ENCODE results near the gene NUTM2D.
"Not testable (repeated sequence)": the region's sequence is repeated elsewhere in the genome, so short reads cannot be mapped to it uniquely, and the experiment has no call there.

Gene NUTM2D

DNA sequence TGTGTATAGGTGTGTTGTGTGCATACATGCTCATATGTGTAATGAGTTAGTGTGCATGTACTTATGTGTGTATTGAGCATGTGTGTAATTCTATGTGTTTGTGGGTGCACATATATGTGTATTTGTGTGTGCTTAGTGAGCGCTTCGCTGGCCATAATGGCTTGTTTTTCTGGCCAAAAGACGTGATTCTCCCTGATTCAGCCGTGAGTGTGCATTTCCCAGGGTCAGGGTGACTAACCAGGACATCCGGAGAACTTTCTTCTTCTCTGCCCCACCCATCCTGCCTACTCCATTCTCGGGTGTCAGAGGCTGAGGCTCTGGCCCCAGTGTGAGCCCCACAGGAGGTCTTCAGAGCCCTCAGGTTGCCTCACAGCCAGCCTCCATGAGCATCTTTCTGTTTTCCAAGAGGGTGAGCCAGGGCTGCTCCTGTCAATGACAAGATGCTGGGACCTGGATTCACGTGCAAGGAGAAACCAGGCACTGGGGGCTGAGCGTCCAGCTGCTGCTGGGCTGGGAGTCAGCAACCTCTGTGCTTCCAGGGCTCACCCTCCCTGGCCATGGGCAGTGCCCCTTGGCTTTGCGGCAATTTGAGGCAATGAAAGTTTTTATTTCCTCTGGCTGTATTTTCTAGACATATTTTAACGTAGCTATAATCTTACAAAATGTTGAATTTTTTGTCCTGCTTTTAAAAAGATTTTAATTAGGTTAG is 25.8 kb downstream of the NUTM2D start:
- DNase-seq = not testable (repeated sequence)

DNA sequence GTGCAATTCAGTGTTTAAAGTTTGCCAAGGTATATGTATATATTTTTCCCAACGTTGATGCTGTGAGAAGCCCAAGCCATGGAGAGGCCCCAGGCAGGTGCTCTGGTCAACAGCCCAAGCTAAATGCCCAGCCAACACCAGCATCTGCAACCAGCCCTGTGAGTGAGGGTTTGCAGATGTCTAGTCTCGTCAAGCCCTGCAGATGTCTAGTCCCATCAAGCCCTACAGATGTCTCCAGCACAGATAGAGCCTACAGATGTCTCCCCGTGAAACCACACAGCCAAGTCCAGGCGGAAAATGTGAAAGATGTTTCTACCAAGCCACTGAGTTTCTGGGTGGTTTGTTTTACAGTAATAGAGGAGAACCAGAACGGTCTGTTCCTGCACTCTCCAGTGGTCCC is 26.7 kb downstream of the NUTM2D start:
- not testable (repeated sequence) for DNase-seq

DNA sequence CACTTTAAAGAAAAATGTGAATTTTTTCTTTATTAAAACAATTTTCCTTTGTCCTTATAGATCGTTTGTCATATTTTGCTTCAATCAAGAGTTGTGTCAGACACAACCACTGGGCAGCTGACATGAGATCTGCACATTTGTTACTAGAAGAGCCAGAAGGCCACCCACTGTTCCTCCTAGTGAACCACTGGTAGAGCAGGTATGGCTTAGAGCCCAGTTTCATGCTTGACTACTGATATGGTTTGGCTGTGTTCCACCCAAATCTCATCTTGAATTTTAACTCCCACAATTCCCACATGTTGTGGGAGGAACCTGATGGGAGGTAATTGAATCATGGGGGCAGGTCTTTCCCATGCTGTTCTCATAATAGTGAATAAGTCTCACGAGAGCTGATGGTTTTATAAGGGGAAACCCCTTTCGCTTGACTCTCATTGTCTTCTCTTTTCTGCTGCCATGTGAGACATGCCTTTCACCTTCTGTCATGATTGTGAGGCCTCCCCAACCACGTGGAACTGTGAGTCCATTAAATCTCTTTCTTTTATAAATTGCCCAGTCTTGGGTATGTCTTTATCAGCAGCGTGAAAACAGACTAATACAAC is 28.3 kb downstream of the NUTM2D start:
- not testable (repeated sequence) for DNase-seq

DNA sequence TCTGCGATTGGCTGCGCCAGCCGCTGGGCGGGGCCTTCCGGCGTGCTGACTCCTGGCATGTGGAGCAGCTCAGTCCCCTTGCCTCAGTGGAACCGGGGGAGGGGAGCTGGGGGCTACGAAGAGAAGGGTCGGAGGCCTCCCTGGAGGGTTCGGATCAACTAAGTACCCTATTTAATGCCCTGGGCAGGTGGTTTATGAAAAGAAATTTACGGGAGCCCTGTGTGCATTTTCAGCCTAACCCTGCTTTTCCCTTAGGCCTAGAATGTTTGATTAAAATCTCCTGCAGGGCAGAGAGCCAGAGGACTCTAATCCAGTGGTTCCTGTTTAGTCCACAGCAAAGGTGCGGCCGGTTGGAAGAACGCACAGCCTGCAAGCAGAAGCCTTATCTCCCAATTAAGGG is 33.8 kb downstream of the NUTM2D start:
- DNase-seq = not testable (repeated sequence)

DNA sequence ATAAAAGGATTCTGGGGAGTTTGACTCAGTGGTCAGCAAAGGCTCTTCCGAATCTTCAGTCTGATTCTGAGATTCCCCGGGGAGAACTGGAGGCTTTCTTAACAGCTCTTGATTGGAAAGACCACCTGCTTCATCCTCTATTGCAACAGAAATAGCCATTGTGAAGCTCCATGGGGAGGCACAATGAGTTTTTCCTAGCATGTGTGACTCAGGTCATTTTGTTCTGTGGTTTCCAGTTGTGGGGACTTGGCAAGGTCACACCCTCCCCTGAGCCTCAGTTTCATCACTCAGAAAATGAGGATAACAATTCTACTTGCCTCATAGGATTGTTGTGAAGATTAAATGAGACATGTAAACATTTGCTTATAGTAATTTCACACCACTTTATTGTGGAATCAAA is 38.7 kb downstream of the NUTM2D start:
- not testable (repeated sequence) for DNase-seq

DNA sequence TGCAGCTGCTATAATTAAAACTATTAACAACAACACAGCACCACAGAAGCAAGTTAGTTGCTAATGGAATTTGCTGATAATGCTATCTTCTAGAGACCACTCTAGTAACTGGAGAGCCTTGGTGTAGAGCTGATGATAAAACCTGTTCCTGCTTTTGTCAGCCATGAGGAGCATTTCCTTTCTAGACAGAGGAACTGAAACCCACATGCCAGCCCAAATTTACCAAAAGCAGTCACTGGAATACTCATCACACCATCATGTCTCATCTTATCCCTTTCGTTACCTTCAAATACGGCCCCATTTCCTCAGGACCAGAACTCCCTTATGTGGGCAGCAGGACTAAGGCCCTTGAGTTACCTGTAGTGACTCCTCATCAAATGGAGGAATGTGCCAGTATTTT is 40.9 kb downstream of the NUTM2D start:
- DNase-seq = not testable (repeated sequence)

DNA sequence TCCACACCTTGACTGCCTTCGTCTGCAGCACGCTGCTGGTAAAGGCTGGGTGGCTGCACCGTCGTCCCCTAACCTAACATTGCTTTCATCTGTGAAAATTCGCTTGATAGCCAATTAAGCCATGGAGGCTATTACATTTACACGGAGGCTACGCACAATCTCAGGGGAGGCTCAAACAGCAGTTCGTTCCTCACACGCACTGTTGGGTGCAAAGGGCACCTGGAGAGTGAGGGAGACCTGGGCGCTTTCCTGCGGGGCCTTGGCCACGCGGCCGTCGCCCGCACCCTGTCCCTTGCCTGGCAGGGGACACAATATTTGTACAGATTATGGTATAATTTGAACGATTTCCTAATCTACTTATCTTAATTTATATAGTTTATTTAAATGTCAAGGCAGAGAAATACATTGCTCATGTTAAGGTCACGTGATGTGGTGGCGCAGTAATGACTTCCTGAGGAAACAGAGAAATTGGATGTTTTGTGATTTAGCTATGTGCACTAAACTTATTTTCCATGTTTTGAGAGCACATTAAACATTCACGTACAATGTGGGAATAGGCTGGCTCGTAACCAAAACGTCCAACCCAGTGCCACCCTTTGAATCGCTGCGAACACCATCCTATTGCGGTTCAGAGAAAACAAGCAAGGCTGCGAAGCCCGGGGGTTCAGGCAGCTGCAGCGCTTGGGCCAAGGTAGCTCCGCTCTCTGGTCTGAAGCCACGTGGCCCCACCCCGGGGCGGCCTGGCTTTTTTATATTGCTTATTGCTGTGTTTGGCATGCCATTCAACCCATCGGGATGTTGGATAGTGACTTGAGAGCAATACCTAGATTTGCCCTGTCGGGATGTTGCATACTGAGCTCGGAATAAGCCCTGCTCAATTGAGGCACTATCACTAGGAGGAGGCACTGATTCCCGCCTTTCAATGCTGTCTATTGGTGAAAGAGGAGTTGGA is 50.2 kb downstream of the NUTM2D start:
- DNase-seq = not testable (repeated sequence)

DNA sequence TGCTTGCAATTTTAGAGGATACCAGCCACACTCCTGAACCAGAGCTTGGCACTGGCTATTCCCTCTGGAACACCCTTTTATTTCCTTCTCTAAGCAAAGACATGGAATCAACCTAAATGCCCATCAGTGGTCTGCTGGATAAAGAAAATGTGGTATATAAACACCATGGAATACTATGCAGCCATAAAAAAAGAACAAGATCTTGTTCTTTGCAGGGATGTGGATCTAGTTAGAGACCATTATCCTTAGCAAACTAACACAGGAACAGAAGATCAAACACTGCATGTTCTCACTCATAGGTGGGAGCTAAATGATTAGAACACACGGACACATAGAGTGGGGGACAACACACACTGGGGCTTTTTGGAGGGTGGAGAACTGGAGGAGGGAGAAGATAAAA is 56.4 kb downstream of the NUTM2D start:
- DNase-seq = not testable (repeated sequence)
